H1 (cell line): ENCODE results near the gene MAML3. TPM values are rescaled to one million over a fixed set of nuclear protein-coding genes. Genes with fewer than 3 reads are reported as not detected.

Source experiments
- polyA plus RNA-seq, 7 experiments: library from polyadenylated mRNA; depleted of rRNA in 3 of 7; stranded (reverse) in 5 of 7; unstranded in 2 of 7; fragments of >200 nt in 5 of 7; fragments of 200-250 nt in 2 of 7; gene quantifications; 1 replicate in 5 of 7; 2 replicates in 1 of 7; 4 replicates in 1 of 7; pipeline versions ENCODE4 v1.2.1 to v1.2.3, GENCODE V29; 2011 to 2013; ENCODE audit warnings: missing spikeins in 2 of 7, mixed read lengths in 2 of 7
- total RNA-seq: library from RNA; stranded (reverse); fragmentation: NEBNext Ultra II Directional; extraction: Animal tissue kit (Norgen Biotek cat#: 25700); gene quantifications from 2 replicates; pipeline ENCODE4 v1.2.1, GENCODE V29; 2021
- TF ChIP-seq, protein P1 (sequence below): fragments of 300-600 bp; sonication (generic); IDR thresholded peaks from 2 replicates; pipeline ENCODE4 v1.7.1; 2012; ENCODE audit warnings: low read length, moderate library complexity, mild to moderate bottlenecking, inconsistent platforms; ENCODE audit not compliant: insufficient replicate concordance

MAML3 gene
- total and polyA plus RNA-seq, 2 of the 8 experiments (the other 6 are each of a cell fraction or from before 2014, with no cell fraction given): 2.1 to 5.7 TPM

DNA sequence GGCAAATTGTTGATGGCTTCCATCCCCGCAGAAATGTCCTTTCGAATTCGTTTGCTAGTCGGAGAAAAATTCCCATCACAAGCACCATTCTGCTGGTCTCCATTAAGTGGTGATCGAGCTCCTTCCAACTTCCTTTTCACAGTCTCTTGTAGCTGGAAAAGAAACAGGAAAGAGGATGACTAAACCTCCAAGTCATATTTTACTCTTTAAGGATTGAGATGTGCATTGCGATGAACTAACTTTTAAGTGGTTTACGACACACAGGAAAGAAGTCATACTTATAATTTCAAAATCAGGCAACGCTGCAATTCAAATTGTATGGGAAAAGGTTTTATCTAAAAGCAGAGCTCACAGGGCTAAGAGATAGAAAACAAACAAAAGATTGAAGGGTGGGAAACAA lies 263.2 kb downstream of the MAML3 start (continued):
- TF ChIP-seq, protein P1, sequence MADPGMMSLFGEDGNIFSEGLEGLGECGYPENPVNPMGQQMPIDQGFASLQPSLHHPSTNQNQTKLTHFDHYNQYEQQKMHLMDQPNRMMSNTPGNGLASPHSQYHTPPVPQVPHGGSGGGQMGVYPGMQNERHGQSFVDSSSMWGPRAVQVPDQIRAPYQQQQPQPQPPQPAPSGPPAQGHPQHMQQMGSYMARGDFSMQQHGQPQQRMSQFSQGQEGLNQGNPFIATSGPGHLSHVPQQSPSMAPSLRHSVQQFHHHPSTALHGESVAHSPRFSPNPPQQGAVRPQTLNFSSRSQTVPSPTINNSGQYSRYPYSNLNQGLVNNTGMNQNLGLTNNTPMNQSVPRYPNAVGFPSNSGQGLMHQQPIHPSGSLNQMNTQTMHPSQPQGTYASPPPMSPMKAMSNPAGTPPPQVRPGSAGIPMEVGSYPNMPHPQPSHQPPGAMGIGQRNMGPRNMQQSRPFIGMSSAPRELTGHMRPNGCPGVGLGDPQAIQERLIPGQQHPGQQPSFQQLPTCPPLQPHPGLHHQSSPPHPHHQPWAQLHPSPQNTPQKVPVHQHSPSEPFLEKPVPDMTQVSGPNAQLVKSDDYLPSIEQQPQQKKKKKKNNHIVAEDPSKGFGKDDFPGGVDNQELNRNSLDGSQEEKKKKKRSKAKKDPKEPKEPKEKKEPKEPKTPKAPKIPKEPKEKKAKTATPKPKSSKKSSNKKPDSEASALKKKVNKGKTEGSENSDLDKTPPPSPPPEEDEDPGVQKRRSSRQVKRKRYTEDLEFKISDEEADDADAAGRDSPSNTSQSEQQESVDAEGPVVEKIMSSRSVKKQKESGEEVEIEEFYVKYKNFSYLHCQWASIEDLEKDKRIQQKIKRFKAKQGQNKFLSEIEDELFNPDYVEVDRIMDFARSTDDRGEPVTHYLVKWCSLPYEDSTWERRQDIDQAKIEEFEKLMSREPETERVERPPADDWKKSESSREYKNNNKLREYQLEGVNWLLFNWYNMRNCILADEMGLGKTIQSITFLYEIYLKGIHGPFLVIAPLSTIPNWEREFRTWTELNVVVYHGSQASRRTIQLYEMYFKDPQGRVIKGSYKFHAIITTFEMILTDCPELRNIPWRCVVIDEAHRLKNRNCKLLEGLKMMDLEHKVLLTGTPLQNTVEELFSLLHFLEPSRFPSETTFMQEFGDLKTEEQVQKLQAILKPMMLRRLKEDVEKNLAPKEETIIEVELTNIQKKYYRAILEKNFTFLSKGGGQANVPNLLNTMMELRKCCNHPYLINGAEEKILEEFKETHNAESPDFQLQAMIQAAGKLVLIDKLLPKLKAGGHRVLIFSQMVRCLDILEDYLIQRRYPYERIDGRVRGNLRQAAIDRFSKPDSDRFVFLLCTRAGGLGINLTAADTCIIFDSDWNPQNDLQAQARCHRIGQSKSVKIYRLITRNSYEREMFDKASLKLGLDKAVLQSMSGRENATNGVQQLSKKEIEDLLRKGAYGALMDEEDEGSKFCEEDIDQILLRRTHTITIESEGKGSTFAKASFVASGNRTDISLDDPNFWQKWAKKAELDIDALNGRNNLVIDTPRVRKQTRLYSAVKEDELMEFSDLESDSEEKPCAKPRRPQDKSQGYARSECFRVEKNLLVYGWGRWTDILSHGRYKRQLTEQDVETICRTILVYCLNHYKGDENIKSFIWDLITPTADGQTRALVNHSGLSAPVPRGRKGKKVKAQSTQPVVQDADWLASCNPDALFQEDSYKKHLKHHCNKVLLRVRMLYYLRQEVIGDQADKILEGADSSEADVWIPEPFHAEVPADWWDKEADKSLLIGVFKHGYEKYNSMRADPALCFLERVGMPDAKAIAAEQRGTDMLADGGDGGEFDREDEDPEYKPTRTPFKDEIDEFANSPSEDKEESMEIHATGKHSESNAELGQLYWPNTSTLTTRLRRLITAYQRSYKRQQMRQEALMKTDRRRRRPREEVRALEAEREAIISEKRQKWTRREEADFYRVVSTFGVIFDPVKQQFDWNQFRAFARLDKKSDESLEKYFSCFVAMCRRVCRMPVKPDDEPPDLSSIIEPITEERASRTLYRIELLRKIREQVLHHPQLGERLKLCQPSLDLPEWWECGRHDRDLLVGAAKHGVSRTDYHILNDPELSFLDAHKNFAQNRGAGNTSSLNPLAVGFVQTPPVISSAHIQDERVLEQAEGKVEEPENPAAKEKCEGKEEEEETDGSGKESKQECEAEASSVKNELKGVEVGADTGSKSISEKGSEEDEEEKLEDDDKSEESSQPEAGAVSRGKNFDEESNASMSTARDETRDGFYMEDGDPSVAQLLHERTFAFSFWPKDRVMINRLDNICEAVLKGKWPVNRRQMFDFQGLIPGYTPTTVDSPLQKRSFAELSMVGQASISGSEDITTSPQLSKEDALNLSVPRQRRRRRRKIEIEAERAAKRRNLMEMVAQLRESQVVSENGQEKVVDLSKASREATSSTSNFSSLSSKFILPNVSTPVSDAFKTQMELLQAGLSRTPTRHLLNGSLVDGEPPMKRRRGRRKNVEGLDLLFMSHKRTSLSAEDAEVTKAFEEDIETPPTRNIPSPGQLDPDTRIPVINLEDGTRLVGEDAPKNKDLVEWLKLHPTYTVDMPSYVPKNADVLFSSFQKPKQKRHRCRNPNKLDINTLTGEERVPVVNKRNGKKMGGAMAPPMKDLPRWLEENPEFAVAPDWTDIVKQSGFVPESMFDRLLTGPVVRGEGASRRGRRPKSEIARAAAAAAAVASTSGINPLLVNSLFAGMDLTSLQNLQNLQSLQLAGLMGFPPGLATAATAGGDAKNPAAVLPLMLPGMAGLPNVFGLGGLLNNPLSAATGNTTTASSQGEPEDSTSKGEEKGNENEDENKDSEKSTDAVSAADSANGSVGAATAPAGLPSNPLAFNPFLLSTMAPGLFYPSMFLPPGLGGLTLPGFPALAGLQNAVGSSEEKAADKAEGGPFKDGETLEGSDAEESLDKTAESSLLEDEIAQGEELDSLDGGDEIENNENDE: no peak
